Measurements from ENCODE around the gene ACADVL. TPM values are rescaled to one million over a fixed set of nuclear protein-coding genes. Genes with fewer than 3 reads are reported as not detected.

Gene ACADVL
- total and polyA plus RNA-seq, 12 donors: 807 to 4,806 (median 1,322) TPM

GRCh38 chr17:7220593-7221277 is 997 bp downstream of the ACADVL start:
- peaks cover 0 to 51% (median 11%) of the 10 kb centered on the region in 9 donors for H3K36me3 ChIP-seq
- H3K4me1 ChIP-seq: peaks cover 16 to 86% (median 53%) of the 10 kb centered on the region in 9 donors
- no peaks in the 10 kb centered on the region for H3K9me3 ChIP-seq
- H3K4me3 ChIP-seq: peak overlapping the region; percentile 63 to 99 (median 88)
- peak overlapping the region; percentile 91 to 100 (median 98) for H3K27ac ChIP-seq
- ATAC-seq (peak in 6 of 8 donors; percentile 2 to 18 (median 13)), DNase-seq (no peak)
- TF ChIP-seq CTCF (IDR thresholded peaks at IDR 0.05): peak in 6 of 9 donors; percentile 24 to 53 (median 44)
- intact Hi-C loops (cut with DNase I): no loop called here
- H3K27me3 ChIP-seq: no peaks in the 10 kb centered on the region
- 27 to 28% methylated on average over 11 of the region's 11 CpGs for WGBS, 2 donors

- Histone ChIP-seq H3K4me3 (peak overlapping the region in 9 of 10 donors; percentile 63 to 99 (median 87)), H3K27ac (peak overlapping the region in 9 of 10 donors; percentile 96 to 100 (median 98)), H3K36me3 (peaks cover 0 to 58% (median 17%) of the 10 kb centered on the region in 9 donors), H3K9me3 (no peaks in the 10 kb centered on the region), H3K27me3 (no peaks in the 10 kb centered on the region), H3K4me1 (peaks cover 16 to 82% (median 45%) of the 10 kb centered on the region in 9 donors)
- intact Hi-C loops (cut with DNase I): no loop called here
- TF ChIP-seq CTCF (IDR thresholded peaks at IDR 0.05): no peak
- WGBS, 2 donors: 67 to 72% methylated on average over 10 of the region's 10 CpGs
- no peak for DNase-seq
- ATAC-seq: no peak
Measured at GRCh38 chr17:7221278-7222092, 1.7 kb downstream of the ACADVL start.

GRCh38 chr17:7222093-7222971 is 2.6 kb downstream of the ACADVL start:
- intact Hi-C loops (cut with DNase I): no loop called here
- WGBS, 2 donors: 81 to 83% methylated on average over 15 of the region's 15 CpGs
- DNase-seq: no peak
- Histone ChIP-seq H3K27me3 (no peaks in the 10 kb centered on the region), H3K27ac (peak overlapping the region in 3 of 10 donors; percentile 98 to 99 (median 98)), H3K4me3 (no peak overlapping the region), H3K36me3 (peaks cover 0 to 67% (median 25%) of the 10 kb centered on the region in 9 donors), H3K4me1 (peaks cover 16 to 76% (median 42%) of the 10 kb centered on the region in 9 donors), H3K9me3 (no peaks in the 10 kb centered on the region)
- ATAC-seq: no peak
- no peak for TF ChIP-seq CTCF (IDR thresholded peaks at IDR 0.05)

GRCh38 chr17:7222972-7223292 is 3.2 kb downstream of the ACADVL start:
- Histone ChIP-seq H3K36me3 (peaks cover 0 to 73% (median 28%) of the 10 kb centered on the region in 9 donors), H3K27ac (peak overlapping the region in 2 of 10 donors; percentile 7 to 48), H3K4me1 (peaks cover 13 to 72% (median 41%) of the 10 kb centered on the region in 9 donors), H3K9me3 (no peaks in the 10 kb centered on the region), H3K4me3 (no peak overlapping the region), H3K27me3 (no peaks in the 10 kb centered on the region)
- WGBS, 2 donors: 73 to 80% methylated on average over 7 of the region's 7 CpGs
- no peak for ATAC-seq
- no peak for DNase-seq
- intact Hi-C loops (cut with DNase I): no loop called here
- TF ChIP-seq CTCF (IDR thresholded peaks at IDR 0.05): no peak
